Activated CD4-positive, alpha-beta T cell treated with anti-CD3 and anti-CD28 coated beads, Interleukin-2, amount 50 U/mL, for 16 hours (primary cell): ENCODE measurements around the gene KLRG1.

Experiments
- DNase-seq: peaks from one replicate; pipeline ENCODE4 v3.0.0-alpha.2; 2020

The KLRG1 gene

GRCh38 chr12:8989413-8989812 is at the start of gene KLRG1:
TSS of gene KLRG1 (plus strand) at chr12:8989546. CDS start at chr12:8989636, 90 bp downstream.
- DNase-seq, result peak; percentile 16

GRCh38 chr12:8941691-8942478 is 47.5 kb upstream of the KLRG1 start:
- no peak for DNase-seq

GRCh38 chr12:8943565-8944186 is 45.7 kb upstream of the KLRG1 start:
- DNase-seq, result no peak

- no peak for DNase-seq
Observed at GRCh38 chr12:8946733-8947132, 42.6 kb upstream of the KLRG1 start.

GRCh38 chr12:8947737-8948136 is 41.6 kb upstream of the KLRG1 start:
- DNase-seq, result no peak

GRCh38 chr12:8948701-8949341 is 40.5 kb upstream of the KLRG1 start:
- no peak for DNase-seq

GRCh38 chr12:8949342-8950220 is 39.8 kb upstream of the KLRG1 start, which contains the start of gene M6PR:
TSS of gene M6PR (minus strand) at chr12:8949645. CDS start at chr12:8946404, 3,241 bp downstream.
- peak; percentile 97 for DNase-seq

- DNase-seq, result no peak
Observed at GRCh38 chr12:8950221-8950527, 39.2 kb upstream of the KLRG1 start.

GRCh38 chr12:8950702-8951478 is 38.5 kb upstream of the KLRG1 start:
- DNase-seq, result no peak

- no peak for DNase-seq
Observed at GRCh38 chr12:8951744-8952143, 37.6 kb upstream of the KLRG1 start.

GRCh38 chr12:8953773-8954402 is 35.5 kb upstream of the KLRG1 start:
- DNase-seq, result no peak

- DNase-seq, result no peak
Observed at GRCh38 chr12:8956073-8956472, 33.3 kb upstream of the KLRG1 start.

- DNase-seq, result no peak
Observed at GRCh38 chr12:8956772-8957171, 32.6 kb upstream of the KLRG1 start.

GRCh38 chr12:8957561-8957960 is 31.8 kb upstream of the KLRG1 start:
- DNase-seq, result no peak

- no peak for DNase-seq
Observed at GRCh38 chr12:8958066-8958465, 31.3 kb upstream of the KLRG1 start.

- no peak for DNase-seq
Observed at GRCh38 chr12:8960176-8960575, 29.2 kb upstream of the KLRG1 start.

- no peak for DNase-seq
Observed at GRCh38 chr12:8968761-8969160, 20.6 kb upstream of the KLRG1 start.

- DNase-seq, result no peak
Observed at GRCh38 chr12:8969861-8970411, 19.4 kb upstream of the KLRG1 start.

GRCh38 chr12:8970432-8970831 is 18.9 kb upstream of the KLRG1 start:
- no peak for DNase-seq

- DNase-seq, result no peak
Observed at GRCh38 chr12:8980137-8980536, 9.2 kb upstream of the KLRG1 start.

GRCh38 chr12:8985213-8985754 is 4.1 kb upstream of the KLRG1 start:
- DNase-seq, result no peak
